Nephron (organoid): ENCODE results near the gene NME8.

Source experiments
- H3K27ac Mint-ChIP-seq, 3 experiments: 2 replicates each; pipeline ENCODE4 v1.8.0; 2020; ENCODE audit warnings: mixed read lengths in 3 of 3, mild to moderate bottlenecking in 2 of 3, moderate library complexity in 1 of 3
- H3K27me3 Mint-ChIP-seq: 2 replicates; pipeline ENCODE4 v1.8.0; 2021; ENCODE audit warnings: low read depth, mild to moderate bottlenecking, moderate library complexity, mixed read lengths
- H3K36me3 Mint-ChIP-seq: 2 replicates; pipeline ENCODE4 v1.8.0; 2020; ENCODE audit warnings: low read depth, mixed read lengths
- H3K4me1 Mint-ChIP-seq: 2 replicates; pipeline ENCODE4 v1.8.0; 2020; ENCODE audit warnings: mixed read lengths
- H3K4me3 Mint-ChIP-seq, 3 experiments: 2 replicates each; pipeline ENCODE4 v1.8.0; 2020; ENCODE audit warnings: mild to moderate bottlenecking in 3 of 3, mixed read lengths in 3 of 3, moderate library complexity in 2 of 3
- H3K9me3 Mint-ChIP-seq: 2 replicates; pipeline ENCODE4 v1.8.0; 2020; ENCODE audit warnings: mixed read lengths
- TF ChIP-seq, protein P1 (sequence below), 3 experiments: fragments of 200-600 bp; sonication (generic); IDR thresholded peaks; one replicate each; pipeline ENCODE4 v1.5.0; 2021; ENCODE audit warnings: antibody characterized with exemption in 3 of 3; ENCODE audit not compliant: unreplicated experiment in 3 of 3

Gene NME8

DNA sequence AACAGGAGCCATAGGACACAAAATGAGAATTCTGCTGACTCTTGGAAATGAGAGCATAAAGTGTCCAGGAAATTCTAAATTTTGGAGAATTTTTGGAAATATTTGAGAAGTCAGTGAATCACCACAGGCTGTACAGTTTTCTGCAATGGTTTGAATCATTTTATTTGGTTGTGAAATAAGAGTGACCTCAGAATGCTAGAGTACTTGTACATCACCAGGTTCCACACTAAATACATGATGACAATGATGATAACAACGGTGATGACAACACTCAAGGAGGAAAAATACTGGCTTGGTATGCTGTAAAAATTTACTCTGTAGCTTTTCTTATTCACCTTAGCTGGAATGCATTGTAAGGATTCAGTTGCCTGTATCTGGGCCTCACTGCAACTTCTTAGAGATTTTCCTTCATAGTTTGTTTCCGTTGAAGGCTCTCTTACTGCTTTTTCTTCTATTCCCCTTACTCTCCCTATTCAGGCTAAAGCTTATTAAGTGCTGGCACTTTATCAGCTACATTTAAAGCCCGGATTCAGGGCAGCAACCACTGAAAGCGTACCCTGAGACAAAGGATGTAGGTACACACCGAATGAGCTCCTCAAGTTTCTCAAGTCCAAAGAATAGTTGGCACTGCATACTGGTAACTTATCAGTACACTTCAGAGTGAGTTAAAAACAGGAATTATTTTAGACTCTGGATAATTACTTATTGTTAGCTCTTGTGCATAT lies 30.2 kb upstream of the NME8 start:
- Mint-ChIP-seq H3K9me3 (peaks cover 30% of the 10 kb centered on the region), H3K4me3 (no peak overlapping the region), H3K27ac (peak overlapping the region in 1 of 3 experiments; percentile 52), H3K27me3 (no peaks in the 10 kb centered on the region), H3K36me3 (no peaks in the 10 kb centered on the region), H3K4me1 (peaks cover 11% of the 10 kb centered on the region)
- TF ChIP-seq, protein P1, sequence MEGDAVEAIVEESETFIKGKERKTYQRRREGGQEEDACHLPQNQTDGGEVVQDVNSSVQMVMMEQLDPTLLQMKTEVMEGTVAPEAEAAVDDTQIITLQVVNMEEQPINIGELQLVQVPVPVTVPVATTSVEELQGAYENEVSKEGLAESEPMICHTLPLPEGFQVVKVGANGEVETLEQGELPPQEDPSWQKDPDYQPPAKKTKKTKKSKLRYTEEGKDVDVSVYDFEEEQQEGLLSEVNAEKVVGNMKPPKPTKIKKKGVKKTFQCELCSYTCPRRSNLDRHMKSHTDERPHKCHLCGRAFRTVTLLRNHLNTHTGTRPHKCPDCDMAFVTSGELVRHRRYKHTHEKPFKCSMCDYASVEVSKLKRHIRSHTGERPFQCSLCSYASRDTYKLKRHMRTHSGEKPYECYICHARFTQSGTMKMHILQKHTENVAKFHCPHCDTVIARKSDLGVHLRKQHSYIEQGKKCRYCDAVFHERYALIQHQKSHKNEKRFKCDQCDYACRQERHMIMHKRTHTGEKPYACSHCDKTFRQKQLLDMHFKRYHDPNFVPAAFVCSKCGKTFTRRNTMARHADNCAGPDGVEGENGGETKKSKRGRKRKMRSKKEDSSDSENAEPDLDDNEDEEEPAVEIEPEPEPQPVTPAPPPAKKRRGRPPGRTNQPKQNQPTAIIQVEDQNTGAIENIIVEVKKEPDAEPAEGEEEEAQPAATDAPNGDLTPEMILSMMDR (IDR thresholded peaks at IDR 0.05; ENCODE audit: unreplicated experiment in 3 of 3): no peak

DNA sequence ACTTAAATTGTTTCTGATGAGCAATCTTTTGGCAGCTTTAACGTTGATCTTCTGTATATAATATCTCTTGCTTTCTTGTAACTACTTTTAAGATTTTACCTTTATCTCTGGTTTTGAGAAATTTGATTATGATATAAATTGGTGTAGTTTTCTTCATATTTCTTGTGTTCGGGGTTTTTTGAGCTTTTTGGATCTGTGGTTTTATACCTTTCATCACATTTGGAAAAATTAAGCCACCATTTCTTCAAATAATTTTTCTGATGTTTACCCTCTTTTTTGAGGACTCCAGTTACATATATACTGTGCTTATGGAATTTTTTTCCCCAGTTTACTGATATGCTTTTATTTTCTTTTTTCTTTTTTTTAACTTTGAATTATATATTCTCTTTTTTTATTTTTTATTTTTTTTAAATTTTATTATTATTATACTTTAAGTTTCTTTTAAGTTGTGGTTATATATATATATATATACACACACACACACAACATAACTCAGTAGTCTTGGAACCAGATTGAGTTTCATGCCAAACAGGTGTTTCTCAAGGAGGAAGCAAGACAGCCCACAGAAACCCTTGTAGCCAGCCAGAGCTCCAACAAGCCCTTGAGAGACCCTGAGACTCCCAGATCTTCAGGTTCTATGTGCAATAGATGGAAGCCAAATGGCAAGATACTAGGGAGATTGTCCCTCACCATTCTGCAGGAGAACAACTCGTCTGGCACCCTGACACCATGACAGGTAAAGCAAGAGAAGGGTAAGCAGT lies 27.5 kb upstream of the NME8 start:
- Mint-ChIP-seq H3K27me3 (no peaks in the 10 kb centered on the region), H3K4me3 (no peak overlapping the region), H3K27ac (no peak overlapping the region), H3K9me3 (peaks cover 27% of the 10 kb centered on the region), H3K36me3 (no peaks in the 10 kb centered on the region), H3K4me1 (peaks cover 11% of the 10 kb centered on the region)
- TF ChIP-seq, protein P1 (IDR thresholded peaks at IDR 0.05; ENCODE audit: unreplicated experiment in 3 of 3): no peak

DNA sequence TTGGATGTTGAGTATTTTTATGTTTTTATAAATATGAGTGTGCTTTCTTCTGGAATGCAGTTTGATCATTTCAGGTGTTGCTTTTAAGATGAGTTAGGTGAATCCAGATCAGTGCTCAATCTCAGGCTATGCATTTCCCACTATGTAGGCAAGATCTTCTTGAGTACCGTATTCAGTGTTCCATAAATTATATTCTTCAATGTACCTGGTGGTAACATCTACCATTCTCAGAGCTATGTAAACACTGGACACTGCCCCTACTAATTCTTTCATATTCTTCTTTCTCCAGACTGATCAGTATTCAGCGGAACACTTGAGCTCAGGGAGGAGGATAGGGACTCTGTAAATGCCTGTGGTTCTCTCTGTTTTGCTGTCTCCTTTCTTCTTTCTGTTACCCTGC lies 25.5 kb upstream of the NME8 start:
- Mint-ChIP-seq H3K4me3 (no peak overlapping the region), H3K36me3 (no peaks in the 10 kb centered on the region), H3K27ac (no peak overlapping the region), H3K27me3 (no peaks in the 10 kb centered on the region), H3K4me1 (peaks cover 12% of the 10 kb centered on the region), H3K9me3 (peaks cover 29% of the 10 kb centered on the region)
- TF ChIP-seq, protein P1 (IDR thresholded peaks at IDR 0.05; ENCODE audit: unreplicated experiment in 3 of 3): no peak

DNA sequence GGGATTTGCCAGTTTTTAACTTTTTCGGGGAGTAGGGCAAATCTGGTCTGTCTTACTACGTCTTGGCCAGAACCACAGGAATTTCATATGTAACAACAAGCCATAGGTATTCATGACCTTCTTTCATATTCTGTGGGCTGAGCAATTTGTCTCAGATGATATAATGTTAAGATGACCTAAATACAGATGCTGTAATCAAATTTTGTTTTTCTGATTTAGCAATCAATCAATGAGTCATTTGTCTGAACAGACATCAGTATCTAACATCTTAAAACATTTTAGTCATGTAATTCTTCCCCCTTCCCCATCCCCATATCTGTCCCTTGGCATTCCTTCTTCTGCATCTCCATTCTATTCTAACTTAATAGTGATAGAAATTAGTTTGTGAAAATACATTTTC lies 24.8 kb upstream of the NME8 start:
- Mint-ChIP-seq H3K27me3 (no peaks in the 10 kb centered on the region), H3K9me3 (peaks cover 29% of the 10 kb centered on the region), H3K36me3 (no peaks in the 10 kb centered on the region), H3K4me3 (no peak overlapping the region), H3K4me1 (peaks cover 8% of the 10 kb centered on the region), H3K27ac (no peak overlapping the region)
- TF ChIP-seq, protein P1 (IDR thresholded peaks at IDR 0.05; ENCODE audit: unreplicated experiment in 3 of 3): no peak

DNA sequence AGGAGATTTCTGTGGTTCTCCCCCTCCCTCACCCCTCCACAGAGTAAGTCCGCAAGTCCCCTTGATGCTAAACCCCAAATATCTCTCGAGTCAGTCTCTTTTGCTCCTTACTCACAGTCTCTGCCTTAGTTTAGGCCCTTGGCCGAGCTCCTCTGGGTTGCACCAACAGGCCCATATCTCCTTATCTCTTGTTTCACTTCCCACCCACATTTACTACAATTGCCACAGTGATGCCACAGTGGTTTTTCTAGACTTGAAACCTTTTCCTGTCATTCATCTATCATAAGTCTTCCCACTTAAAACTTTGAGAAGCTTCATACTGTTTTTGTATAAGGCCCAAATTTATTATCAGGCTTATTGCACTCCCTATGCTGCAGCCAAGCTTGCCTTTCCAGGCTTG lies 23.4 kb upstream of the NME8 start:
- peaks cover 3% of the 10 kb centered on the region for H3K27me3 Mint-ChIP-seq
- no peak overlapping the region for H3K27ac Mint-ChIP-seq
- H3K9me3 Mint-ChIP-seq: peaks cover 21% of the 10 kb centered on the region
- TF ChIP-seq, protein P1 (IDR thresholded peaks at IDR 0.05; ENCODE audit: unreplicated experiment in 3 of 3): no peak
- no peaks in the 10 kb centered on the region for H3K36me3 Mint-ChIP-seq
- peaks cover 10% of the 10 kb centered on the region for H3K4me1 Mint-ChIP-seq
- H3K4me3 Mint-ChIP-seq: no peak overlapping the region
